GM12891 (cell line): ENCODE measurements around the gene HBEGF.

Source experiments
- POLR2A ChIP-seq: IDR thresholded peaks from 2 replicates; pipeline ENCODE4 v1.6.1; 2011; ENCODE audit warnings: low read depth, low read length, control low read depth
- POLR2AphosphoS5 ChIP-seq: IDR thresholded peaks from 2 replicates; pipeline ENCODE4 v1.6.1; 2011; ENCODE audit warnings: low read depth, low read length, control low read depth
- SPI1 ChIP-seq: IDR thresholded peaks from 2 replicates; pipeline ENCODE4 v1.6.1; 2011; ENCODE audit warnings: low read depth, low read length, control low read depth
- TAF1 ChIP-seq: IDR thresholded peaks from 2 replicates; pipeline ENCODE4 v1.6.1; 2011; ENCODE audit warnings: low read depth, low read length, control low read depth

GRCh38 chr5:140365282-140365681, 18.9 kb upstream of the HBEGF start:
- TF ChIP-seq POLR2A (no peak), TAF1 (no peak), POLR2AphosphoS5 (no peak), SPI1 (no peak)
